GM19455 (cell line): Measurements from ENCODE around the gene IL19.
"Not testable (repeated sequence)": the region's sequence is repeated elsewhere in the genome, so short reads cannot be mapped to it uniquely, and the experiment has no call there.

Experiments used
- ATAC-seq: cut with Tn5 transposase; IDR thresholded peaks from one replicate; pipeline ENCODE4 v1.9.1; 2021; ENCODE audit not compliant: unreplicated experiment

IL19 gene

DNA sequence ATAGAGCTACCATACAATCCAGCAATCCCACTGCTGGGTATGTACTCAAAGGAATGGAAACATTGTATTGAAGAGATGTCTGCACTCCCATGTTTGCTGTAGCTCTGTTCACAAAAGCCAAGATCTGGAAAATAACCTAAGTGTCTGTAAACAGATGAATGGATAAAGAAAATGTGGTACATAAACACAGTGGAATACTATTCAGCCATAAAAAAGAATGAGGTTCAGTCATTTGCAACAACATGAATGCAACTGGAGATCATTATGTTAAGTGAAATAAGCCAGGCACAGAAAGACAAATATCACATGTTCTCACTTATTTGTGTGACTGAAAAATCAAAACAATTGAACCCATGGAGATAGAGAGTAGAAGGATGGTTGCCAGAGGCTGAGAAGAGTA lies 83.1 kb downstream of the IL19 start:
- ATAC-seq: not testable (repeated sequence)

- ATAC-seq: no peak
These were observed 84.0 kb downstream of the IL19 start for GRCh38 chr1:206854401-206855129.

- ATAC-seq: no peak
These were observed 85.3 kb downstream of the IL19 start for GRCh38 chr1:206855859-206856258.

DNA sequence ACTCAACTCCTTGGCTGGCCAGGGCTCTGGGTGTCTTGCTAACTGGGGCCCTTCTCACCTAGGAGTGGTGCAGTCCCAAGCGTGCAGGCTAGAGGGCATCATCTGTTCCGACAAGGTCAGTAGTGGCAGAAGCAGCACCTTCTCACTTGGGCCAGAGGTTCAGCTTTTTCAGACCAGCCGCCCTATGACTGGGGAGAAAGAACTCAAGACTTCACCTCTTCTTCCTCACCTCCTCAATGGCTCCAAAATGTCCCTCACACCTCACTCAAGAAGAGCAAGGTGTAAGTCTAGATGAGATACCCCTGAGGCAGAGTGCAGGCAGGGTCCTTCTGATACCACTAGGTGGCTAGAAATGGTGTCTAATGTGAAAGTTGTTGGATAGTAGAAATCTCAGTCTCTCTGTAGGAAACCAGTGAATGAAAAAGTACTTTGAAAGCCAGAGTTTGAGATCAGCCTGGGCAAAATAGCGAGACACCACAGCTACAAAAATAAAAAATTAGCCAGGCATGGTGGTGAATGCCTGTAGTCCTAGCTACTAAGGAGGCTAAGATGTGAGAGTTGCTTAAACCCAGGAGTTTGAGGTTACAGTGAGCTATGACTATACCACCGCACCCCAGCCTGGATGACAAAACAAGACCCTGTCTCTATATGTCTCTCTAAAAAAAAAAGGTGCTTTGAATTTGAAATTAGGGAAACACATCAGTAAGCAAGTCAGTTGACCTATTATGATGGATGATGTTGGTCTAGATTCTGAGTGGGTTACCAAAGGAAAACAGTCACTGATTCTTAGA lies 86.3 kb downstream of the IL19 start:
- no peak for ATAC-seq

- no peak for ATAC-seq
These were observed 88.5 kb downstream of the IL19 start for GRCh38 chr1:206859082-206859521.

DNA sequence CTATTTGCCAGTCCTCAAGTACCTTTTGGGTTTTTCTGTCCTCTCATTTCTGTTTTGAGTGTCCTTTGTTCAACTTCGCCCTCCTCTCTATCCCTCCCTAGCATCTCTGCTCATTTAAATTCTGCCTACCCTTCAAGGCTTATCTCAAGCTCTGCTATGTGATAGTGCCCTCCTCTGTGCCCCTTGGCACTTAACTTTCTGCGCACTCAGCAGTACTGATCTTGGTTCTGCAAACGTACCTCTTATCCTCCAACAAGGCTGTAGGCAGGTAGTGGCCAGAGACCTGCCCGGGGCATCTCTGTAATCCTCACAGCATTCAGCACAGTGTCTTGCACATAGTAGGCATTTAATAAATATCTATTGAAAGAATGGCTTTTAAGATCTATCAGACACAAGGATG lies 89.6 kb downstream of the IL19 start:
- no peak for ATAC-seq

GRCh38 chr1:206863266-206863665 lies 92.7 kb downstream of the IL19 start:
- ATAC-seq: no peak

DNA sequence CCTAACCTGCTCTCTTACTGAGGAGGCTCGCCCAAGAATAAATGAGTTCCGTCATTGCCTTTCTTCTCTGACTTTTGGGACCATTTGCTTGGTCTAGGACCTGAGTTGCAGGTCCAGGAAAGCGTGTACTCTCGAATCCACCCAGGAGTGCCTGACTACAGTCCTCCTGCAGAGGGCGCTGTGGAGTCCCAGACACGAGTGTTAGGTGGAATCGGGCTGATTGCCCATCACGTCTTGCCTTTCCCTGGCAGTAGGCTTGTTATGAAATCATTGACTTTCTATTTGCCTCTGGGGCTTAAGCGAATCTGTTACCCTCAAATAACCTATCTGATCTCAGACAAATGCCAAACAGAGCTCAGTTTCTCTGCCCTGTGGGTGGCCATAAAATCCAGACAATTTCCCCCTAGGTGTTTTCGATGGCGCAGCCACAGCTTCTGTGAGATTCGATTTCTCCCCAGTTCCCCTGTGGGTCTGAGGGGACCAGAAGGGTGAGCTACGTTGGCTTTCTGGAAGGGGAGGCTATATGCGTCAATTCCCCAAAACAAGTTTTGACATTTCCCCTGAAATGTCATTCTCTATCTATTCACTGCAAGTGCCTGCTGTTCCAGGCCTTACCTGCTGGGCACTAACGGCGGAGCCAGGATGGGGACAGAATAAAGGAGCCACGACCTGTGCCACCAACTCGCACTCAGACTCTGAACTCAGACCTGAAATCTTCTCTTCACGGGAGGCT lies 94.5 kb downstream of the IL19 start, which contains the start of gene IL20:
Gene IL20 (plus strand): TSS at position 685 of the 733 bp plus-strand sequence. CDS start 230 bp downstream, outside the sequence.
- ATAC-seq: no peak

GRCh38 chr1:206866062-206866461 lies 95.5 kb downstream of the IL19 start:
- no peak for ATAC-seq

DNA sequence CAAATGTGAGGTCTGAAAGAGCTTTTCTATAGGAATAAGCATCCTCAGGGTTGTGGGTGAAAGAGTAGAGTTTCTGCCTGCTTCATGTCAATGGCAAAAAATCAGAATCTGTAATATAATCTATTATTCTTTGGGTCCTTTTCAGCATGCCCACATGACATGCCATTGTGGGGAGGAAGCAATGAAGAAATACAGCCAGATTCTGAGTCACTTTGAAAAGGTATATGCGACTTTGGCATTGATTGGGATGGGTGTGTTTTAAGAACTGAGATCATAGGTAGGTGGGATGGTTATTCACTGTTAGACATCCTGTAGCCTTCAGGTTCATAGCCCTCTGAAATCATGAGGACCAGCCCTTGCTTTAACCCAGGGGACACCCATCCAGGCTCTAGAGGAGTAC lies 96.7 kb downstream of the IL19 start:
- ATAC-seq: no peak

DNA sequence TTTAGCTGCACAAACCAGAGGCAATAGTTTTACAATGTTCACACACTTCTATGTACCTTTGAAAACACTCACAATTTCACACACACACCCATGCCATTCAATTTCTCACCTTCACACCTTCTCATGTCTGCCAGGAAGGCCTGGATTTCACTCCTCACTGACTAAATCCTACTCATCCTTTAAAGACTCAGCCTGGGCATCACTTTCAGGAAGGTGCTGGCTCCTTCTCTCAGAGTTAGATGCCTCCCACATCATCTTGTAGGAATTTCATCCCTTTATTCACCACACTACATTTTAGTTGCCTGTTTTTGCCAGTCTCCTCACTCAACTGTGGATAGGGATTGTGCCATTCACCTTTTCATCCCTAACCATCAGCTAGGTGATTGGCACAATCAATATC lies 97.1 kb downstream of the IL19 start:
- ATAC-seq: no peak

- ATAC-seq: no peak
These were observed 97.7 kb downstream of the IL19 start for GRCh38 chr1:206868264-206868663.

DNA sequence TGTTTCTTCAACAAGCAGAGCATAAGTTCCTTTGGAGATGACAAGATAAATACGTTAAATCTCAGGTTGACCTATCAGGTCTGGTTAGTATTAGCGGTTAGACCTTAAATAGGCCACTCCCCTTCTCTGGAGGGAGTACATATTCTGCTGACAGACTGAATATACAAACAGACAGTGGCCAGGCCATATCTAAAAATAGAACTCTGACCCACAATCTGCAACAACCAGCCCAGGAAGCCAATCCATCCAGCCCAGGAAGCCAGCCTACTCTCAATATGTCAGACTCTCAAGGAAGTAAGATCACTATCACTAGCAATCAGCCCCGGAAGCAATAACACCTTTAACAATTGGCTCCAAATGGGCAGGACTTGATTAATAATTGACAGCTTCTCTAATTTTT lies 101.6 kb downstream of the IL19 start:
- no peak for ATAC-seq

DNA sequence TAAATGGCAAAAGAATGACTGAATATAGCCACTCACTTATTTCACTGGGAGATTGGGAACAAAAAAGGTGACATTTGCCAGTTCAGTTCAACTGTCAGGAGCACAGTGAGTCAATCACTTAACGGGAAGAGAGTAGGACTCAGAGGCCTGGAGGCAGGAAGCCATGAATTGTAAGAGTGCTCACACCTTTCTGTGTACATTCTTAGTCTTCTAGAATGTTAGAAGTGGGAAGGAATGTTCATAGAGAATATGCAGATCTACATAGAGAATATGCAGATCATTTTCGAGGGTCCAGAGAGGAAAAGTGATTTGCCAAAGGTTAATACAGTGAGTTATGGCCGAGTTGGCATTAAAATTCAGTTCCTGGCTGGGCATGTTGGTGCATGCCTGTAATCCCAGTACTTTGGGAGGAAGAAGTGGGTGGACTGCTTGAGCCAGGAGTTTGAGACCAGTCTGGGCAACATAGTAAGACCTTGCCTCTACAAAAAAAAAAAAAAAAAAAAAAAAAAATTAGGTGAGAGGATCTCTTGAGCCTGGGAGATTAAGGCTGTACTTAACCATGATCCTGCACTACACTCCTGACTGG lies 103.1 kb downstream of the IL19 start:
- ATAC-seq: no peak

GRCh38 chr1:206875752-206876377 lies 105.3 kb downstream of the IL19 start:
- no peak for ATAC-seq

GRCh38 chr1:206878456-206878855 lies 107.9 kb downstream of the IL19 start:
- no peak for ATAC-seq

GRCh38 chr1:206880314-206880713 lies 109.7 kb downstream of the IL19 start:
- ATAC-seq: no peak

- no peak for ATAC-seq
These were observed 112.0 kb downstream of the IL19 start for GRCh38 chr1:206882555-206882954.

DNA sequence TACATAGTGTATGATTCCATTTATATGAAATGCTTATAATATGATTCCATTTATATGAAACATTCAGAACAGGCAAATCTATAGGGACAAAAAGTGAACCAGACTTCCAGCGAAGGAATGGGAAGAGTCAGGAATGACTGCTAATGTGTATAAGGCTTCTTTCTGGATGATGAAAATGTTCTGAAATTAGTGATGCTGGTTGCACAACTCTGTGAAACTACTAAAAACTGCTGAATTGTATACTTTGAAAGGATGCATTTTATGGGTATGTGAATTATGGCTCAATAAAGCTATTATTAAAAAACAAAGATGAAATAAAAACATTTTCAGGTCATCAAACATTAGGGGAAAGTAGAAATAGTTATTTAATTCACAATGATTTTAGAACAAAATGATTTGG lies 112.6 kb downstream of the IL19 start:
- ATAC-seq: no peak

- no peak for ATAC-seq
These were observed 113.3 kb downstream of the IL19 start for GRCh38 chr1:206883876-206884275.
